Measurements from ENCODE around the gene PTPRN2. TPM values are rescaled to one million over a fixed set of nuclear protein-coding genes. Genes with fewer than 3 reads are reported as not detected.

PTPRN2 gene
- polyA plus RNA-seq, 6 donors from 2014 or later, result 1.4 to 4.6 (median 3.8) TPM

- ATAC-seq (ENCODE audit: low read depth in 2 of 2) (no peak), DNase-seq (no peak)
- Mint-ChIP-seq H3K9me3 (peaks cover 0 to 7% (median 0%) of the 10 kb centered on the region in 7 donors), H3K4me1 (peaks cover 0 to 6% (median 0%) of the 10 kb centered on the region in 3 donors), H3K27me3 (peaks cover 0 to 6% (median 0%) of the 10 kb centered on the region in 3 donors), H3K36me3 (no peaks in the 10 kb centered on the region), H3K4me3 (no peak overlapping the region), H3K27ac (peak overlapping the region in 1 of 6 donors; percentile 51)
Observed at GRCh38 chr7:157817944-157818700, 769.5 kb downstream of the PTPRN2 start.

- peaks cover 0 to 7% (median 0%) of the 10 kb centered on the region in 7 donors for H3K9me3 Mint-ChIP-seq
- no peaks in the 10 kb centered on the region for H3K36me3 Mint-ChIP-seq
- no peak overlapping the region for H3K27ac Mint-ChIP-seq
- H3K4me1 Mint-ChIP-seq, result peaks cover 0 to 6% (median 0%) of the 10 kb centered on the region in 3 donors
- ATAC-seq (ENCODE audit: low read depth in 2 of 2) (no peak), DNase-seq (no peak)
- no peak overlapping the region for H3K4me3 Mint-ChIP-seq
- peaks cover 0 to 6% (median 0%) of the 10 kb centered on the region in 3 donors for H3K27me3 Mint-ChIP-seq
Observed at GRCh38 chr7:157817433-157817832, 770.2 kb downstream of the PTPRN2 start.

- peaks cover 0 to 6% (median 0%) of the 10 kb centered on the region in 3 donors for H3K4me1 Mint-ChIP-seq
- no peak for DNase-seq
- H3K9me3 Mint-ChIP-seq, result peaks cover 0 to 7% (median 0%) of the 10 kb centered on the region in 7 donors
- ATAC-seq (ENCODE audit: low read depth in 2 of 2), result no peak
- H3K27ac Mint-ChIP-seq, result no peak overlapping the region
- H3K36me3 Mint-ChIP-seq, result no peaks in the 10 kb centered on the region
- H3K4me3 Mint-ChIP-seq, result no peak overlapping the region
- peaks cover 0 to 6% (median 0%) of the 10 kb centered on the region in 3 donors for H3K27me3 Mint-ChIP-seq
Observed at GRCh38 chr7:157816526-157817250, 770.9 kb downstream of the PTPRN2 start.

- H3K27me3 Mint-ChIP-seq, result peaks cover 0 to 6% (median 0%) of the 10 kb centered on the region in 3 donors
- H3K4me1 Mint-ChIP-seq, result peaks cover 0 to 6% (median 0%) of the 10 kb centered on the region in 3 donors
- no peaks in the 10 kb centered on the region for H3K36me3 Mint-ChIP-seq
- H3K4me3 Mint-ChIP-seq, result no peak overlapping the region
- peaks cover 0 to 7% (median 0%) of the 10 kb centered on the region in 7 donors for H3K9me3 Mint-ChIP-seq
- ATAC-seq (ENCODE audit: low read depth in 2 of 2) (no peak), DNase-seq (no peak)
- H3K27ac Mint-ChIP-seq, result no peak overlapping the region
Observed at GRCh38 chr7:157816086-157816485, 771.5 kb downstream of the PTPRN2 start.

- H3K4me1 Mint-ChIP-seq, result peaks cover 0 to 6% (median 0%) of the 10 kb centered on the region in 3 donors
Observed at GRCh38 chr7:157815706-157816022, 772.0 kb downstream of the PTPRN2 start.

GRCh38 chr7:157814931-157815705, 772.5 kb downstream of the PTPRN2 start:
- ATAC-seq (ENCODE audit: low read depth in 2 of 2) (no peak), DNase-seq (no peak)
- no peak overlapping the region for H3K4me3 Mint-ChIP-seq
- H3K4me1 Mint-ChIP-seq, result peaks cover 0 to 6% (median 0%) of the 10 kb centered on the region in 3 donors
- no peaks in the 10 kb centered on the region for H3K36me3 Mint-ChIP-seq
- peaks cover 0 to 6% (median 0%) of the 10 kb centered on the region in 3 donors for H3K27me3 Mint-ChIP-seq
- H3K27ac Mint-ChIP-seq, result no peak overlapping the region
- H3K9me3 Mint-ChIP-seq, result peaks cover 0 to 7% (median 0%) of the 10 kb centered on the region in 7 donors

More at GRCh38 chr7:157815706-157816022, 772.0 kb downstream of the PTPRN2 start:
- Mint-ChIP-seq H3K4me3 (no peak overlapping the region), H3K27ac (no peak overlapping the region), H3K36me3 (no peaks in the 10 kb centered on the region), H3K9me3 (peaks cover 0 to 7% (median 0%) of the 10 kb centered on the region in 7 donors), H3K27me3 (peaks cover 0 to 6% (median 0%) of the 10 kb centered on the region in 3 donors)
- DNase-seq (no peak), ATAC-seq (ENCODE audit: low read depth in 2 of 2) (no peak)

GRCh38 chr7:157813741-157814661, 773.6 kb downstream of the PTPRN2 start:
- Mint-ChIP-seq H3K4me3 (no peak overlapping the region), H3K36me3 (no peaks in the 10 kb centered on the region), H3K4me1 (peaks cover 0 to 3% (median 0%) of the 10 kb centered on the region in 3 donors), H3K27ac (no peak overlapping the region), H3K9me3 (peaks cover 0 to 7% (median 0%) of the 10 kb centered on the region in 7 donors), H3K27me3 (peaks cover 0 to 6% (median 0%) of the 10 kb centered on the region in 3 donors)
- DNase-seq, result no peak
- ATAC-seq (ENCODE audit: low read depth in 2 of 2), result no peak

- DNase-seq, result no peak
- Mint-ChIP-seq H3K4me1 (peaks cover 0 to 3% (median 0%) of the 10 kb centered on the region in 3 donors), H3K36me3 (no peaks in the 10 kb centered on the region), H3K9me3 (peaks cover 0 to 6% (median 1%) of the 10 kb centered on the region in 7 donors), H3K27me3 (peaks cover 0 to 5% (median 0%) of the 10 kb centered on the region in 3 donors), H3K27ac (no peak overlapping the region), H3K4me3 (no peak overlapping the region)
- ATAC-seq (ENCODE audit: low read depth in 2 of 2), result no peak
Observed at GRCh38 chr7:157813053-157813452, 774.6 kb downstream of the PTPRN2 start.

GRCh38 chr7:157811946-157812345, 775.7 kb downstream of the PTPRN2 start:
- DNase-seq, result no peak
- Mint-ChIP-seq H3K27me3 (no peaks in the 10 kb centered on the region), H3K36me3 (no peaks in the 10 kb centered on the region), H3K9me3 (peaks cover 0 to 5% (median 0%) of the 10 kb centered on the region in 7 donors), H3K4me3 (no peak overlapping the region), H3K27ac (no peak overlapping the region), H3K4me1 (no peaks in the 10 kb centered on the region)
- ATAC-seq (ENCODE audit: low read depth in 2 of 2), result no peak

GRCh38 chr7:157809863-157810851, 777.5 kb downstream of the PTPRN2 start:
- H3K27me3 Mint-ChIP-seq, result peaks cover 0 to 3% (median 1%) of the 10 kb centered on the region in 3 donors
- H3K27ac Mint-ChIP-seq, result no peak overlapping the region
- no peak overlapping the region for H3K4me3 Mint-ChIP-seq
- no peaks in the 10 kb centered on the region for H3K36me3 Mint-ChIP-seq
- DNase-seq (no peak), ATAC-seq (ENCODE audit: low read depth in 2 of 2) (no peak)
- H3K9me3 Mint-ChIP-seq, result peaks cover 0 to 5% (median 0%) of the 10 kb centered on the region in 7 donors
- no peaks in the 10 kb centered on the region for H3K4me1 Mint-ChIP-seq

- DNase-seq, result no peak
- no peak for ATAC-seq (ENCODE audit: low read depth in 2 of 2)
- peaks cover 5 to 8% (median 6%) of the 10 kb centered on the region in 3 donors for H3K27me3 Mint-ChIP-seq
Observed at GRCh38 chr7:157809154-157809862, 778.3 kb downstream of the PTPRN2 start.

More at GRCh38 chr7:157809154-157809862, 778.3 kb downstream of the PTPRN2 start:
- no peak overlapping the region for H3K4me3 Mint-ChIP-seq
- no peaks in the 10 kb centered on the region for H3K4me1 Mint-ChIP-seq
- H3K36me3 Mint-ChIP-seq, result no peaks in the 10 kb centered on the region
- H3K9me3 Mint-ChIP-seq, result peaks cover 0 to 5% (median 0%) of the 10 kb centered on the region in 7 donors
- H3K27ac Mint-ChIP-seq, result no peak overlapping the region
